ENCODE data around the gene ADAD1.

GRCh38 chr4:122434285-122434684 lies 55.5 kb downstream of the ADAD1 start:
- TF ChIP-seq ZNF274 (IDR thresholded peaks at IDR 0.05; ENCODE audit: low read depth, low read length) (no peak), YY1 (IDR thresholded peaks at IDR 0.05; ENCODE audit: insufficient read depth, insufficient read length) (no peak)

Data from NT2/D1 (cell line).